Measurements from ENCODE around the gene LRRK2. TPM values are rescaled to one million over a fixed set of nuclear protein-coding genes. Genes with fewer than 3 reads are reported as not detected.
A peak's percentile ranks its signal among the peaks of the same experiment; 100 is the strongest.

Gene LRRK2
- total and polyA plus RNA-seq, 10 of the 15 experiments (the other 5 are each of a cell fraction or from before 2014, with no cell fraction given), result 0.80 to 32.6 (median 1.4) TPM

DNA sequence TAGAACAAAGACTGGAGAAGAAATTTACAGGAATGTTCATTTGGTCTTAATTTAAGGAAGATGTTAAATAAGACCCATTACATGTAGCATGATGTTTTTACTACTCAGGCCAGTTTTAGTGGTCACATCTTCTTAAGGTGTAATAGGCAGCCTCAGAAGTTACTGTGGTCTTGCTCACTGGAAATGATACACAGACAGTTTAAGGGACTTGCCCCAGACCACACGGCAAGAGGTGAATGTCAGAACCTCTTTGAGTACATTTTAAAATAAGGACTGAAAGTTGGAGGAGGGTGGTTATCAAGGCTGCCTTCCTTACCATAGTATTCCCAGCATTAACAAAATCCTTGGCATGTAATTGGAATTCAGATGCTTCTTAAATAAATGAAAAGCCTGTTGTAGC lies 37.9 kb downstream of the LRRK2 start:
- ChIA-PET CTCF (interaction anchor here (1.2 to 1.8 kb wide), 6 partner anchors 11 to 94 kb away, joined by 3 to 5 read pairs (median 4); partner anchors contain the start of gene LRRK2), SMC1A (ENCODE audit: uncharacterized antibody, unreplicated experiment) (interaction anchor here (0.7 to 6.8 kb wide), 15 partner anchors 8 to 107 kb away, joined by 3 to 48 read pairs (median 5); no protein-coding TSS in a partner anchor), RAD21 (ENCODE audit: unreplicated experiment) (interaction anchor here (1.0 to 2.4 kb wide), 10 partner anchors 10 to 69 kb away, joined by 3 to 16 read pairs (median 6); partner anchors contain the start of gene LRRK2), POLR2A (interaction anchor here (0.6 to 2.7 kb wide), 3 partner anchors 13 to 112 kb away, joined by 3 to 11 read pairs (median 5); no protein-coding TSS in a partner anchor)
- Histone ChIP-seq H3K27me3 (replicated peaks in 1 of 2; ENCODE audit: control insufficient read depth in 2 of 2, insufficient read depth in 2 of 2, low read length in 1 of 2) (no peaks in the 10 kb centered on the region), H2AFZ (ENCODE audit: control insufficient read depth, low read depth, low read length) (no peak overlapping the region), H3K4me3 (no peak overlapping the region), H3K27ac (ENCODE audit: control insufficient read depth, insufficient read depth) (no peak overlapping the region), H3K4me1 (ENCODE audit: control insufficient read depth, insufficient read depth, low read length) (peaks cover 13% of the 10 kb centered on the region), H4K20me1 (ENCODE audit: control insufficient read depth, insufficient read depth) (no peaks in the 10 kb centered on the region), H3K4me2 (ENCODE audit: control insufficient read depth, insufficient read depth) (no peak overlapping the region), H3K9ac (ENCODE audit: control insufficient read depth, insufficient read depth, low read length) (no peak overlapping the region), H3K36me3 (ENCODE audit: control insufficient read depth in 2 of 2, insufficient read depth in 2 of 2, low read length in 1 of 2) (no peaks in the 10 kb centered on the region), H3K79me2 (ENCODE audit: control insufficient read depth, insufficient read depth, low read length) (no peaks in the 10 kb centered on the region), H3K9me3 (replicated peaks; ENCODE audit: control insufficient read depth, insufficient read depth, low read length) (peaks cover 4% of the 10 kb centered on the region; the same call in 2 of the 3 replicates)
- DNase-seq (ENCODE audit: low read depth, low spot score) (peak; percentile 49), ATAC-seq (peak; percentile 97), FAIRE-seq (peak; percentile 95)
- in situ Hi-C loops (cut with MboI), result no loop called here
- BruUV-seq (replicated peaks), result no TSS peak
- 4% methylated on average over 1 of the region's 1 CpG for whole genome bisulfite sequencing (ENCODE audit: insufficient coverage, insufficient replicate concordance, low lambda C conversion rate, missing lambda C conversion rate)
- intact Hi-C loops (cut with micrococcal nuclease; ENCODE audit: unreplicated experiment), result loop anchor here (2.0 kb wide), 1 partner anchor 36 kb away; no protein-coding TSS in a partner anchor
- TF ChIP-seq SIN3A (IDR thresholded peaks at IDR 0.05; ENCODE audit: low read depth, low read length) (no peak), CREB1 (IDR thresholded peaks at IDR 0.05; ENCODE audit: low read depth) (0 out of 2 replicates have a peak, but pooled peaks have one; percentile 12), CHD2 (IDR thresholded peaks at IDR 0.05; ENCODE audit: borderline replicate concordance, low read depth, low read length) (no peak), NR2F1 (conservative IDR thresholded peaks at IDR 0.05) (0 out of 2 replicates have a peak, but pooled peaks have one; percentile 24), POU2F2 (IDR thresholded peaks at IDR 0.05; ENCODE audit: borderline replicate concordance, low read depth, low read length) (peak; percentile 58; the same call in 1 of the 3 replicates), IKZF2 (IDR thresholded peaks at IDR 0.05) (peak; percentile 52 to 68; a peak in 3 of 4 replicates), PAX5 (IDR thresholded peaks at IDR 0.05; ENCODE audit: borderline replicate concordance, low read depth, low read length) (peak; percentile 65; the same call in 1 of the 2 replicates), ATF7 (IDR thresholded peaks at IDR 0.05; ENCODE audit: low read depth) (no peak), MEF2A (IDR thresholded peaks at IDR 0.05; ENCODE audit: insufficient read depth, low read depth, low read length) (0 out of 2 replicates have a peak, but pooled peaks have one; percentile 18), IKZF1 (conservative IDR thresholded peaks at IDR 0.05) (peak; percentile 57; the same call in 1 of the 2 replicates), RELA (IDR thresholded peaks at IDR 0.05; ENCODE audit: borderline replicate concordance, partially characterized antibody) (no peak), FOXM1 (IDR thresholded peaks at IDR 0.05; ENCODE audit: low read depth, low read length) (0 out of 2 replicates have a peak, but pooled peaks have one; percentile 23), KAT2A (conservative IDR thresholded peaks at IDR 0.05; ENCODE audit: control insufficient read depth, low read depth, low read length) (no peak), BHLHE40 (IDR thresholded peaks at IDR 0.05; ENCODE audit: borderline replicate concordance in 1 of 2, low read depth in 2 of 2, low read length in 1 of 2) (no peak), SPI1 (IDR thresholded peaks at IDR 0.05; ENCODE audit: borderline replicate concordance, insufficient read depth, low read depth, low read length) (0 out of 2 replicates have a peak, but pooled peaks have one; percentile 3), TAF1 (IDR thresholded peaks at IDR 0.05; ENCODE audit: borderline replicate concordance, low read depth, low read length) (no peak), IRF4 (IDR thresholded peaks at IDR 0.05; ENCODE audit: low read depth, low read length) (peak; percentile 39; the same call in 1 of the 2 replicates), MYB (IDR thresholded peaks at IDR 0.05; ENCODE audit: borderline replicate concordance, low read depth, low read length) (peak; percentile 80), HDAC2 (IDR thresholded peaks at IDR 0.05) (no peak), MTA2 (IDR thresholded peaks at IDR 0.05; ENCODE audit: low read depth) (peak; percentile 40), RUNX3 (IDR thresholded peaks at IDR 0.05; ENCODE audit: low read length) (peak; percentile 92), CBFB (IDR thresholded peaks at IDR 0.05; ENCODE audit: low read depth) (peak; percentile 31; the same call in 1 of the 2 replicates)
- TF ChIP-seq, protein P1, sequence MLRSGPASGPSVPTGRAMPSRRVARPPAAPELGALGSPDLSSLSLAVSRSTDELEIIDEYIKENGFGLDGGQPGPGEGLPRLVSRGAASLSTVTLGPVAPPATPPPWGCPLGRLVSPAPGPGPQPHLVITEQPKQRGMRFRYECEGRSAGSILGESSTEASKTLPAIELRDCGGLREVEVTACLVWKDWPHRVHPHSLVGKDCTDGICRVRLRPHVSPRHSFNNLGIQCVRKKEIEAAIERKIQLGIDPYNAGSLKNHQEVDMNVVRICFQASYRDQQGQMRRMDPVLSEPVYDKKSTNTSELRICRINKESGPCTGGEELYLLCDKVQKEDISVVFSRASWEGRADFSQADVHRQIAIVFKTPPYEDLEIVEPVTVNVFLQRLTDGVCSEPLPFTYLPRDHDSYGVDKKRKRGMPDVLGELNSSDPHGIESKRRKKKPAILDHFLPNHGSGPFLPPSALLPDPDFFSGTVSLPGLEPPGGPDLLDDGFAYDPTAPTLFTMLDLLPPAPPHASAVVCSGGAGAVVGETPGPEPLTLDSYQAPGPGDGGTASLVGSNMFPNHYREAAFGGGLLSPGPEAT (IDR thresholded peaks at IDR 0.05; ENCODE audit: low read depth), result peak; percentile 65
- TF ChIP-seq, protein P2, sequence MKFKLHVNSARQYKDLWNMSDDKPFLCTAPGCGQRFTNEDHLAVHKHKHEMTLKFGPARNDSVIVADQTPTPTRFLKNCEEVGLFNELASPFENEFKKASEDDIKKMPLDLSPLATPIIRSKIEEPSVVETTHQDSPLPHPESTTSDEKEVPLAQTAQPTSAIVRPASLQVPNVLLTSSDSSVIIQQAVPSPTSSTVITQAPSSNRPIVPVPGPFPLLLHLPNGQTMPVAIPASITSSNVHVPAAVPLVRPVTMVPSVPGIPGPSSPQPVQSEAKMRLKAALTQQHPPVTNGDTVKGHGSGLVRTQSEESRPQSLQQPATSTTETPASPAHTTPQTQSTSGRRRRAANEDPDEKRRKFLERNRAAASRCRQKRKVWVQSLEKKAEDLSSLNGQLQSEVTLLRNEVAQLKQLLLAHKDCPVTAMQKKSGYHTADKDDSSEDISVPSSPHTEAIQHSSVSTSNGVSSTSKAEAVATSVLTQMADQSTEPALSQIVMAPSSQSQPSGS (IDR thresholded peaks at IDR 0.05; ENCODE audit: low read length), result peak; percentile 53; the same call in 1 of the 2 replicates
